Type B pancreatic cell (in vitro differentiated cells): ENCODE measurements around the gene DUSP18. TPM values are rescaled to one million over a fixed set of nuclear protein-coding genes. Genes with fewer than 3 reads are reported as not detected.

Source experiments
- DNase-seq: peaks from one replicate; pipeline ENCODE4 v3.0.0; 2021; ENCODE audit warnings: mixed read lengths; ENCODE audit not compliant: unreplicated experiment; ENCODE audit errors: extremely low spot score
- H3K27ac Mint-ChIP-seq: 2 replicates; pipeline ENCODE4 v1.8.0; 2021; ENCODE audit warnings: mild to moderate bottlenecking, mixed read lengths
- H3K27me3 Mint-ChIP-seq: 2 replicates; pipeline ENCODE4 v1.8.0; 2021; ENCODE audit warnings: mixed read lengths
- H3K36me3 Mint-ChIP-seq: 2 replicates; pipeline ENCODE4 v1.8.0; 2021; ENCODE audit warnings: mixed read lengths
- H3K4me1 Mint-ChIP-seq: one replicate; pipeline ENCODE4 v1.8.0; 2021; ENCODE audit warnings: mixed read lengths; ENCODE audit not compliant: unreplicated experiment
- H3K4me3 Mint-ChIP-seq: 2 replicates; pipeline ENCODE4 v1.8.0; 2021; ENCODE audit warnings: mild to moderate bottlenecking, mixed read lengths
- H3K9me3 Mint-ChIP-seq: 2 replicates; pipeline ENCODE4 v1.8.0; 2021; ENCODE audit warnings: mixed read lengths
- total RNA-seq: library from RNA; stranded (reverse); gene quantifications from 2 replicates; pipeline ENCODE4 v1.2.1, GENCODE V29; 2021; ENCODE audit warnings: low replicate concordance
- TF ChIP-seq, protein P1 (sequence below): fragments of 200-600 bp; sonication (generic); conservative IDR thresholded peaks from 2 replicates; pipeline ENCODE4 v1.5.0; 2021; ENCODE audit warnings: antibody characterized with exemption, mild to moderate bottlenecking

The DUSP18 gene
- total RNA-seq, 1 donor from 2014 or later, result 12.4 TPM

DNA sequence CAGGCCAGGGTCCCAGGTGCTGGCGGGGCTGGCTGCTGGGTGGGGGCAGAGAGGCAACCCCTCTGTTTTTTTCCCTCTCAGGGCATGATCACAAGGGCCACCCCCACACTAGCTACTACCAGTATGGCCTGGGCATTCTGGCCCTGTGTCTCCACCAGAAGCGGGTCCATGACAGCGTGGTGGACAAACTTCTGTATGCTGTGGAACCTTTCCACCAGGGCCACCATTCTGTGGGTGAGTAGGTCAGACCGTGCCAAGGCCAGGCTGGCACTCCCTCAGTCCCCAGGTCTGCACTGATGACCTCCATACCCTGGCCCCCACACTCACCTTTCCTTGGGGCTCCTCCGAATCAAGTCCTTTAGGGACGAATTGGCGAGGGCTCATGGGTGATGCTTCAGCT, 53.4 kb downstream of the DUSP18 start:
- Mint-ChIP-seq H3K4me1 (peaks cover 2% of the 10 kb centered on the region), H3K4me3 (no peak overlapping the region), H3K27me3 (no peaks in the 10 kb centered on the region), H3K36me3 (peaks cover 3% of the 10 kb centered on the region), H3K9me3 (no peaks in the 10 kb centered on the region), H3K27ac (no peak overlapping the region)
- TF ChIP-seq, protein P1, sequence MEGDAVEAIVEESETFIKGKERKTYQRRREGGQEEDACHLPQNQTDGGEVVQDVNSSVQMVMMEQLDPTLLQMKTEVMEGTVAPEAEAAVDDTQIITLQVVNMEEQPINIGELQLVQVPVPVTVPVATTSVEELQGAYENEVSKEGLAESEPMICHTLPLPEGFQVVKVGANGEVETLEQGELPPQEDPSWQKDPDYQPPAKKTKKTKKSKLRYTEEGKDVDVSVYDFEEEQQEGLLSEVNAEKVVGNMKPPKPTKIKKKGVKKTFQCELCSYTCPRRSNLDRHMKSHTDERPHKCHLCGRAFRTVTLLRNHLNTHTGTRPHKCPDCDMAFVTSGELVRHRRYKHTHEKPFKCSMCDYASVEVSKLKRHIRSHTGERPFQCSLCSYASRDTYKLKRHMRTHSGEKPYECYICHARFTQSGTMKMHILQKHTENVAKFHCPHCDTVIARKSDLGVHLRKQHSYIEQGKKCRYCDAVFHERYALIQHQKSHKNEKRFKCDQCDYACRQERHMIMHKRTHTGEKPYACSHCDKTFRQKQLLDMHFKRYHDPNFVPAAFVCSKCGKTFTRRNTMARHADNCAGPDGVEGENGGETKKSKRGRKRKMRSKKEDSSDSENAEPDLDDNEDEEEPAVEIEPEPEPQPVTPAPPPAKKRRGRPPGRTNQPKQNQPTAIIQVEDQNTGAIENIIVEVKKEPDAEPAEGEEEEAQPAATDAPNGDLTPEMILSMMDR, result no peak
- no peak for DNase-seq

DNA sequence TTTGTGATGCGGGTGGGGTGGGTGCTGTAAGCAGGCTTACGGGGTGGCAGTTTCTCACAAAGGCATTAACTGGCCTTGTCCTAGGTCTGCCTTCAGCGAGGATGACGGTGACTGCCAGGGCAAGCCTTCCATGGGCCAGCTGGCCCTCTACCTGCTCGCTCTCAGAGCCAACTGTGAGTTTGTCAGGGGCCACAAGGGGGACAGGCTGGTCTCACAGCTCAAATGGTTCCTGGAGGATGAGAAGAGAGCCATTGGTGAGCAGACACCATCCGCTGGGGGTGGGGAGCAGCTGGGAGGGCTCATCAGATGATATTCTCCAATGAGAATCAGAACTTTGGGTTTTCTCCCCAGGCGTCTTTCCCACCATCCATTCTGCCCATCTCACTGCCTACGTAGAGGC, 54.9 kb downstream of the DUSP18 start:
- TF ChIP-seq, protein P1, result no peak
- H3K36me3 Mint-ChIP-seq, result peaks cover 3% of the 10 kb centered on the region
- peaks cover 9% of the 10 kb centered on the region for H3K4me1 Mint-ChIP-seq
- no peaks in the 10 kb centered on the region for H3K27me3 Mint-ChIP-seq
- no peak for DNase-seq
- H3K9me3 Mint-ChIP-seq, result no peaks in the 10 kb centered on the region
- H3K4me3 Mint-ChIP-seq, result no peak overlapping the region
- no peak overlapping the region for H3K27ac Mint-ChIP-seq

Other genes starting within 250 kb of the DUSP18 start
- gene MTFP1, start 242.1 kb downstream of the DUSP18 start, total RNA-seq, result 16.1 and 20.6 TPM in 2 replicates
- gene SEC14L3, start 195.9 kb downstream of the DUSP18 start, total RNA-seq, result not detected in 2 replicates
- not detected in 2 replicates for gene SEC14L4, start 162.2 kb downstream of the DUSP18 start, total RNA-seq
- 0.98 and 1.5 TPM in 2 replicates for gene SEC14L6, start 121.1 kb downstream of the DUSP18 start, total RNA-seq
- 5.0 and 5.9 TPM in 2 replicates for gene GAL3ST1, start 93.2 kb downstream of the DUSP18 start, total RNA-seq
- 71.3 and 77.0 TPM in 2 replicates for gene PES1, start 76.0 kb downstream of the DUSP18 start, total RNA-seq
- 9.0 and 14.5 TPM in 2 replicates for gene TCN2, start 60.7 kb downstream of the DUSP18 start, total RNA-seq
- 2.4 and 3.4 TPM in 2 replicates for gene SLC35E4, start 32.1 kb downstream of the DUSP18 start, total RNA-seq
- gene OSBP2, start 27.0 kb upstream of the DUSP18 start, total RNA-seq, result 8.1 and 9.5 TPM in 2 replicates